WTC11 (cell line): ENCODE results near the gene BLOC1S1. TPM values are rescaled to one million over a fixed set of nuclear protein-coding genes. Genes with fewer than 3 reads are reported as not detected.

ENCODE experiments used
- ATAC-seq: fragments of 200-7000 bp; cut with Tn5 transposase; 2 replicates; pipeline ENCODE4 v1.10.0; 2021; ENCODE audit warnings: mild to moderate bottlenecking, moderate library complexity
- CTCF ChIA-PET: fragments of 300-600 bp; sonication (Branson Sonifier 250); formaldehyde crosslinking; loops from one replicate; lab custom pipeline; 2021; ENCODE audit warnings: antibody characterized with exemption; lab: Charles Lee
- POLR2A ChIA-PET: fragments of 350-600 bp; sonication (Branson Sonifier 250); formaldehyde crosslinking; loops from one replicate; lab custom pipeline; 2021; ENCODE audit warnings: antibody characterized with exemption; lab: Charles Lee
- DNase-seq: peaks from one replicate; pipeline ENCODE4 v3.0.0; 2021; ENCODE audit warnings: low spot score
- H3K27ac Mint-ChIP-seq: 2 replicates; pipeline ENCODE4 v1.8.0; 2021; ENCODE audit warnings: mixed read lengths
- H3K27me3 Mint-ChIP-seq: 2 replicates; pipeline ENCODE4 v1.8.0; 2021; ENCODE audit warnings: low read depth, mild to moderate bottlenecking, moderate library complexity, mixed read lengths
- H3K36me3 Mint-ChIP-seq: 2 replicates; pipeline ENCODE4 v1.8.0; 2021; ENCODE audit warnings: mixed read lengths
- H3K4me1 Mint-ChIP-seq: 2 replicates; pipeline ENCODE4 v1.8.0; 2022; ENCODE audit warnings: mixed read lengths
- H3K4me3 Mint-ChIP-seq: 2 replicates; pipeline ENCODE4 v1.8.0; 2021; ENCODE audit warnings: mild to moderate bottlenecking, moderate library complexity, mixed read lengths
- H3K9me3 Mint-ChIP-seq: 2 replicates; pipeline ENCODE4 v1.8.0; 2021; ENCODE audit warnings: mixed read lengths
- ATF2 ChIP-seq: sonication (generic); formaldehyde crosslinking; IDR thresholded peaks from 2 replicates; pipeline ENCODE4 v1.8.1; 2022; ENCODE audit warnings: low read depth, missing genetic modification reagents, borderline replicate concordance
- ESRRA ChIP-seq: sonication (generic); formaldehyde crosslinking; IDR thresholded peaks from 2 replicates; pipeline ENCODE4 v1.8.1; 2022; ENCODE audit warnings: mild to moderate bottlenecking, missing genetic modification reagents, borderline replicate concordance
- ETV6 ChIP-seq: sonication (generic); formaldehyde crosslinking; IDR thresholded peaks from 2 replicates; pipeline ENCODE4 v1.8.1; 2022; ENCODE audit warnings: mild to moderate bottlenecking, missing genetic modification reagents
- GTF2I ChIP-seq: fragments of 250-450 bp; sonication (Bioruptor Pico); conservative IDR thresholded peaks from 2 replicates; pipeline ENCODE4 v1.4.0; 2021; ENCODE audit warnings: mild to moderate bottlenecking
- IRF1 ChIP-seq: sonication (generic); formaldehyde crosslinking; IDR thresholded peaks from 2 replicates; pipeline ENCODE4 v1.8.0; 2023; ENCODE audit warnings: missing genetic modification reagents
- IRF2 ChIP-seq: sonication (generic); formaldehyde crosslinking; IDR thresholded peaks from 2 replicates; pipeline ENCODE4 v1.8.0; 2022; ENCODE audit warnings: low read depth, missing genetic modification reagents, borderline replicate concordance
- OVOL2 ChIP-seq: fragments of 250-450 bp; sonication (Bioruptor Pico); IDR thresholded peaks from 2 replicates; pipeline ENCODE4 v1.9.0; 2021; ENCODE audit warnings: mild to moderate bottlenecking, borderline replicate concordance
- PRRX2 ChIP-seq: fragments of 250-450 bp; sonication (Bioruptor Pico); IDR thresholded peaks from 2 replicates; pipeline ENCODE4 v1.8.0; 2021; ENCODE audit warnings: mild to moderate bottlenecking
- RORB ChIP-seq: fragments of 250-450 bp; sonication (Bioruptor Pico); IDR thresholded peaks from 2 replicates; pipeline ENCODE4 v1.9.0; 2021; ENCODE audit warnings: mild to moderate bottlenecking
- USF2 ChIP-seq: sonication (generic); formaldehyde crosslinking; IDR thresholded peaks from 2 replicates; pipeline ENCODE4 v1.8.1; 2023; ENCODE audit warnings: mild to moderate bottlenecking, missing genetic modification reagents, moderate library complexity
- ZNF263 ChIP-seq: sonication (generic); formaldehyde crosslinking; IDR thresholded peaks from 2 replicates; pipeline ENCODE4 v1.8.1; 2022; ENCODE audit warnings: low read depth, mild to moderate bottlenecking, moderate library complexity, missing genetic modification reagents
- ZNF317 ChIP-seq: sonication (generic); formaldehyde crosslinking; IDR thresholded peaks from 2 replicates; pipeline ENCODE4 v1.8.1; 2023; ENCODE audit warnings: low read depth, mild to moderate bottlenecking, moderate library complexity, missing genetic modification reagents, borderline replicate concordance
- ZNF423 ChIP-seq: fragments of 250-450 bp; sonication (Bioruptor Pico); IDR thresholded peaks from 2 replicates; pipeline ENCODE4 v2.1.2; 2022; ENCODE audit warnings: mild to moderate bottlenecking, moderate library complexity
- total RNA-seq: library from RNA; stranded (reverse); gene quantifications from 3 replicates; pipeline ENCODE4 v1.2.3, GENCODE V29; 2021
- TF ChIP-seq, protein P1 (sequence below): sonication (generic); formaldehyde crosslinking; IDR thresholded peaks from 2 replicates; pipeline ENCODE4 v1.8.0; 2022; ENCODE audit warnings: mild to moderate bottlenecking, missing genetic modification reagents
- TF ChIP-seq, protein P2 (sequence below): sonication (generic); formaldehyde crosslinking; IDR thresholded peaks from 2 replicates; pipeline ENCODE4 v1.8.0; 2023; ENCODE audit warnings: mild to moderate bottlenecking, missing genetic modification reagents
- TF ChIP-seq, protein P3 (sequence below): sonication (generic); formaldehyde crosslinking; IDR thresholded peaks from 2 replicates; pipeline ENCODE4 v1.8.1; 2023; ENCODE audit warnings: mild to moderate bottlenecking, moderate library complexity, missing genetic modification reagents
- TF ChIP-seq, protein P4 (sequence below): fragments of 250-450 bp; sonication (Bioruptor Pico); IDR thresholded peaks from 2 replicates; pipeline ENCODE4 v1.9.0; 2021; ENCODE audit warnings: mild to moderate bottlenecking

BLOC1S1 gene
- total RNA-seq, 1 experiment from 2014 or later: 81.9 TPM

- ATAC-seq (no peak), DNase-seq (no peak)
- Mint-ChIP-seq H3K27me3 (no peaks in the 10 kb centered on the region; the same call in 1 of the 2 replicates), H3K4me3 (no peak overlapping the region), H3K27ac (no peak overlapping the region), H3K36me3 (peaks cover 10% of the 10 kb centered on the region), H3K9me3 (no peaks in the 10 kb centered on the region), H3K4me1 (peaks cover 6% of the 10 kb centered on the region)
- ChIA-PET POLR2A (interaction anchor here (0.7 kb wide), 1 partner anchor 272 kb away, joined by 4 read pairs; no protein-coding TSS in a partner anchor), CTCF (interaction anchor here (0.9 to 1.3 kb wide), 2 partner anchors 30 to 254 kb away, joined by 3 read pairs; no protein-coding TSS in a partner anchor)
- no peak for TF ChIP-seq ZNF263 (CRISPR knock-in tag)
- no peak for TF ChIP-seq ZNF317 (CRISPR knock-in tag)
- no peak for TF ChIP-seq OVOL2
- TF ChIP-seq ZNF423: no peak
- no peak for TF ChIP-seq ESRRA (CRISPR knock-in tag)
- TF ChIP-seq ETV6 (CRISPR knock-in tag): no peak
- TF ChIP-seq, protein P1, sequence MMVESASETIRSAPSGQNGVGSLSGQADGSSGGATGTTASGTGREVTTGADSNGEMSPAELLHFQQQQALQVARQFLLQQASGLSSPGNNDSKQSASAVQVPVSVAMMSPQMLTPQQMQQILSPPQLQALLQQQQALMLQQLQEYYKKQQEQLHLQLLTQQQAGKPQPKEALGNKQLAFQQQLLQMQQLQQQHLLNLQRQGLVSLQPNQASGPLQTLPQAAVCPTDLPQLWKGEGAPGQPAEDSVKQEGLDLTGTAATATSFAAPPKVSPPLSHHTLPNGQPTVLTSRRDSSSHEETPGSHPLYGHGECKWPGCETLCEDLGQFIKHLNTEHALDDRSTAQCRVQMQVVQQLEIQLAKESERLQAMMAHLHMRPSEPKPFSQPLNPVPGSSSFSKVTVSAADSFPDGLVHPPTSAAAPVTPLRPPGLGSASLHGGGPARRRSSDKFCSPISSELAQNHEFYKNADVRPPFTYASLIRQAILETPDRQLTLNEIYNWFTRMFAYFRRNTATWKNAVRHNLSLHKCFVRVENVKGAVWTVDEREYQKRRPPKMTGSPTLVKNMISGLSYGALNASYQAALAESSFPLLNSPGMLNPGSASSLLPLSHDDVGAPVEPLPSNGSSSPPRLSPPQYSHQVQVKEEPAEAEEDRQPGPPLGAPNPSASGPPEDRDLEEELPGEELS (CRISPR knock-in tag): no peak
- TF ChIP-seq ATF2 (CRISPR knock-in tag): no peak
- TF ChIP-seq, protein P2, sequence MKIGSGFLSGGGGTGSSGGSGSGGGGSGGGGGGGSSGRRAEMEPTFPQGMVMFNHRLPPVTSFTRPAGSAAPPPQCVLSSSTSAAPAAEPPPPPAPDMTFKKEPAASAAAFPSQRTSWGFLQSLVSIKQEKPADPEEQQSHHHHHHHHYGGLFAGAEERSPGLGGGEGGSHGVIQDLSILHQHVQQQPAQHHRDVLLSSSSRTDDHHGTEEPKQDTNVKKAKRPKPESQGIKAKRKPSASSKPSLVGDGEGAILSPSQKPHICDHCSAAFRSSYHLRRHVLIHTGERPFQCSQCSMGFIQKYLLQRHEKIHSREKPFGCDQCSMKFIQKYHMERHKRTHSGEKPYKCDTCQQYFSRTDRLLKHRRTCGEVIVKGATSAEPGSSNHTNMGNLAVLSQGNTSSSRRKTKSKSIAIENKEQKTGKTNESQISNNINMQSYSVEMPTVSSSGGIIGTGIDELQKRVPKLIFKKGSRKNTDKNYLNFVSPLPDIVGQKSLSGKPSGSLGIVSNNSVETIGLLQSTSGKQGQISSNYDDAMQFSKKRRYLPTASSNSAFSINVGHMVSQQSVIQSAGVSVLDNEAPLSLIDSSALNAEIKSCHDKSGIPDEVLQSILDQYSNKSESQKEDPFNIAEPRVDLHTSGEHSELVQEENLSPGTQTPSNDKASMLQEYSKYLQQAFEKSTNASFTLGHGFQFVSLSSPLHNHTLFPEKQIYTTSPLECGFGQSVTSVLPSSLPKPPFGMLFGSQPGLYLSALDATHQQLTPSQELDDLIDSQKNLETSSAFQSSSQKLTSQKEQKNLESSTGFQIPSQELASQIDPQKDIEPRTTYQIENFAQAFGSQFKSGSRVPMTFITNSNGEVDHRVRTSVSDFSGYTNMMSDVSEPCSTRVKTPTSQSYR (CRISPR knock-in tag): no peak
- TF ChIP-seq, protein P3, sequence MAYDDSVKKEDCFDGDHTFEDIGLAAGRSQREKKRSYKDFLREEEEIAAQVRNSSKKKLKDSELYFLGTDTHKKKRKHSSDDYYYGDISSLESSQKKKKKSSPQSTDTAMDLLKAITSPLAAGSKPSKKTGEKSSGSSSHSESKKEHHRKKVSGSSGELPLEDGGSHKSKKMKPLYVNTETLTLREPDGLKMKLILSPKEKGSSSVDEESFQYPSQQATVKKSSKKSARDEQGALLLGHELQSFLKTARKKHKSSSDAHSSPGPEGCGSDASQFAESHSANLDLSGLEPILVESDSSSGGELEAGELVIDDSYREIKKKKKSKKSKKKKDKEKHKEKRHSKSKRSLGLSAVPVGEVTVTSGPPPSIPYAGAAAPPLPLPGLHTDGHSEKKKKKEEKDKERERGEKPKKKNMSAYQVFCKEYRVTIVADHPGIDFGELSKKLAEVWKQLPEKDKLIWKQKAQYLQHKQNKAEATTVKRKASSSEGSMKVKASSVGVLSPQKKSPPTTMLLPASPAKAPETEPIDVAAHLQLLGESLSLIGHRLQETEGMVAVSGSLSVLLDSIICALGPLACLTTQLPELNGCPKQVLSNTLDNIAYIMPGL: no peak
- no peak for TF ChIP-seq USF2 (CRISPR knock-in tag)
- TF ChIP-seq IRF1 (CRISPR knock-in tag): no peak
Measured at GRCh38 chr12:55686366-55687010, 29.4 kb upstream of the BLOC1S1 start.

- Mint-ChIP-seq H3K27me3 (no peaks in the 10 kb centered on the region; the same call in 1 of the 2 replicates), H3K9me3 (no peaks in the 10 kb centered on the region), H3K27ac (no peak overlapping the region), H3K4me1 (no peaks in the 10 kb centered on the region), H3K36me3 (peaks cover 15% of the 10 kb centered on the region), H3K4me3 (no peak overlapping the region)
- ChIA-PET POLR2A (interaction anchor here (0.7 kb wide), 1 partner anchor 306 kb away, joined by 4 read pairs; no protein-coding TSS in a partner anchor), CTCF (no interaction called here)
- no peak for DNase-seq
- ATAC-seq: no peak
- no peak for TF ChIP-seq IRF2
- TF ChIP-seq GTF2I (CRISPR knock-in tag): no peak
- TF ChIP-seq, protein P4, sequence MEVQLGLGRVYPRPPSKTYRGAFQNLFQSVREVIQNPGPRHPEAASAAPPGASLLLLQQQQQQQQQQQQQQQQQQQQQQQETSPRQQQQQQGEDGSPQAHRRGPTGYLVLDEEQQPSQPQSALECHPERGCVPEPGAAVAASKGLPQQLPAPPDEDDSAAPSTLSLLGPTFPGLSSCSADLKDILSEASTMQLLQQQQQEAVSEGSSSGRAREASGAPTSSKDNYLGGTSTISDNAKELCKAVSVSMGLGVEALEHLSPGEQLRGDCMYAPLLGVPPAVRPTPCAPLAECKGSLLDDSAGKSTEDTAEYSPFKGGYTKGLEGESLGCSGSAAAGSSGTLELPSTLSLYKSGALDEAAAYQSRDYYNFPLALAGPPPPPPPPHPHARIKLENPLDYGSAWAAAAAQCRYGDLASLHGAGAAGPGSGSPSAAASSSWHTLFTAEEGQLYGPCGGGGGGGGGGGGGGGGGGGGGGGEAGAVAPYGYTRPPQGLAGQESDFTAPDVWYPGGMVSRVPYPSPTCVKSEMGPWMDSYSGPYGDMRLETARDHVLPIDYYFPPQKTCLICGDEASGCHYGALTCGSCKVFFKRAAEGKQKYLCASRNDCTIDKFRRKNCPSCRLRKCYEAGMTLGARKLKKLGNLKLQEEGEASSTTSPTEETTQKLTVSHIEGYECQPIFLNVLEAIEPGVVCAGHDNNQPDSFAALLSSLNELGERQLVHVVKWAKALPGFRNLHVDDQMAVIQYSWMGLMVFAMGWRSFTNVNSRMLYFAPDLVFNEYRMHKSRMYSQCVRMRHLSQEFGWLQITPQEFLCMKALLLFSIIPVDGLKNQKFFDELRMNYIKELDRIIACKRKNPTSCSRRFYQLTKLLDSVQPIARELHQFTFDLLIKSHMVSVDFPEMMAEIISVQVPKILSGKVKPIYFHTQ (CRISPR knock-in tag): no peak
- TF ChIP-seq, protein P2 (CRISPR knock-in tag): no peak
- TF ChIP-seq PRRX2 (CRISPR knock-in tag): no peak
- TF ChIP-seq RORB (CRISPR knock-in tag): no peak
Measured at GRCh38 chr12:55687746-55688145, 28.1 kb upstream of the BLOC1S1 start.
